Cortex of kidney (tissue), 1 donor: ENCODE measurements around the gene ARG2.

Source experiments
- DNase-seq: peaks from one replicate; lab custom pipeline; 2025; lab: John Stamatoyannopoulos, UW

ARG2 gene

GRCh38 chr14:67638642-67639041 is 18.9 kb downstream of the ARG2 start:
- DNase-seq: no peak

GRCh38 chr14:67641480-67641879 is 21.8 kb downstream of the ARG2 start:
- no peak for DNase-seq

DNA sequence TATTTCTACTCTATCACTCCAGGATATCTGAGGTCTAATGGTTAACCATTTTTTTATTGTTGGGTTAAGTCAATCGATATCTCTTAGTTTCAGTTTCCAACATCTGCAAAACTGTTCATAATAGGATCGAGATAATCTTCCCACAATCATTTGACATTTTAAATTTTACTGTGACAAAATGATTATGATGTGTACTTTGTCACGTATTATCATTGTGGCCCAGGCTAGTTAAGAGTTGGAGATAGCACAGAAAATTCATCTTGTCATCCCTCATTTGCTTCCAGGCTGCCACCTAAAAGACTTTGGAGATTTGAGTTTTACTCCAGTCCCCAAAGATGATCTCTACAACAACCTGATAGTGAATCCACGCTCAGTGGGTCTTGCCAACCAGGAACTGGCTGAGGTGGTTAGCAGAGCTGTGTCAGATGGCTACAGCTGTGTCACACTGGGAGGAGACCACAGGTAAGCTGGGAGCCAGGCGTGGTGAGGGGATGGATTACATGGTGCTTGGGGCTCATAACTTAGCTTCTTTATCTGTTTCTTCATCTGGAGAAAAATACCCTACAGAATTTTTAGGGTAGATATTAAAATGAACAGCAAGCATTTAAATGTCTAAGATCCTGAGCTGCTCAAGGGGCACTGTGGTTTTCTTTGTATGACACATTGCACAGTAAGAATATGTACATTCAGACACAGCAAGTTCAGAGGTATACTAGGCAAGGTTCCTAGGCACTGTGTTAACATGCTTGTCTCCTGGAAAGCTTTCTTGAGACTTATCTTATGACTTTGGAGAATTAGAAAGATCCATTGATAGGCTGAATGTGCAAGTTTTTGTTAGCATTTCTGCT is 22.4 kb downstream of the ARG2 start:
- no peak for DNase-seq

DNA sequence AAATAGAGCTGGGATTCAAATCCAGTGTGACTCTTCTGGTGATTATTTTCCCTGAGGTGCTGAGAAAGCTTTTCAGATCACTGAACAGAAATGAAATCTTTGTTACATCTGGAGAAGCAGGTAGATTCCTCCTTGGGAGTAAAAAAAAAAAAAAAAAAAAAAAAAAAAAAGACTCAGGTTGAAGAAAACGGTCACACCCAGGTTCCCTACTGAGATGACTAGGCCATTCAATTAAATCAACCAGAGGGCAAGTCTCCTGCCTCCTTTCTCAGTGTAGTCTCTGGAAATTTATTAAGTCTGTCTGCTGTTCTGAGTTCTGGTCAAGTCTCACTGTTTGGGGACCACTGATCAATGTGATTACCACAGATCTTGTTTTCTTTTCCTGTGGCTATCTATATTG is 24.0 kb downstream of the ARG2 start:
- DNase-seq: no peak

GRCh38 chr14:67644428-67644827 is 24.7 kb downstream of the ARG2 start:
- DNase-seq: no peak

- DNase-seq: no peak
Measured at GRCh38 chr14:67645414-67645813, 25.7 kb downstream of the ARG2 start.

DNA sequence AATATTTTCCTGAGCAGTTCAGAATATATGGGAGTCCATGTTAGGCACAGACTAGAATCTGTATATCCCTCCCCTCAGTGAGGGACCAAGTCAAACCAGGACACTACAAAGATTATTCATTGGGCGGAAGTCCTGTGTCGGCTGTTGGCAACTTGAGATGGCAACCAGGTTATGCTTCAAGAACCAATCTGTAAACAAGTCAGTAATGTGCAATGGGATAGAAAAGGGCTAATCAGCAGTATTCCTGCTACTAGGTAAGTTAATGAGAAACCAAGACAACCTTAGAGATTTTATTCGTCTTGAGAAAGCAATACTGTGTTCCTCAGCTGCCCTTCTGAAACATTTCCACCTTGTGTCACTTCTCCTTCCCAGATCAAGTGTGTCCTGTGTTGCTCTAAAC is 26.4 kb downstream of the ARG2 start:
- no peak for DNase-seq

GRCh38 chr14:67650151-67650550 is 30.4 kb downstream of the ARG2 start:
- DNase-seq: no peak

DNA sequence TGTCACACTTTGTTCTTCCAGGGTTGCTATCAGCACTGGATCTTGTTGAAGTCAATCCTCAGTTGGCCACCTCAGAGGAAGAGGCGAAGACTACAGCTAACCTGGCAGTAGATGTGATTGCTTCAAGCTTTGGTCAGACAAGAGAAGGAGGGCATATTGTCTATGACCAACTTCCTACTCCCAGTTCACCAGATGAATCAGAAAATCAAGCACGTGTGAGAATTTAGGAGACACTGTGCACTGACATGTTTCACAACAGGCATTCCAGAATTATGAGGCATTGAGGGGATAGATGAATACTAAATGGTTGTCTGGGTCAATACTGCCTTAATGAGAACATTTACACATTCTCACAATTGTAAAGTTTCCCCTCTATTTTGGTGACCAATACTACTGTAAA is 31.0 kb downstream of the ARG2 start:
- DNase-seq: no peak

- DNase-seq: no peak
Measured at GRCh38 chr14:67652189-67652588, 32.5 kb downstream of the ARG2 start.

DNA sequence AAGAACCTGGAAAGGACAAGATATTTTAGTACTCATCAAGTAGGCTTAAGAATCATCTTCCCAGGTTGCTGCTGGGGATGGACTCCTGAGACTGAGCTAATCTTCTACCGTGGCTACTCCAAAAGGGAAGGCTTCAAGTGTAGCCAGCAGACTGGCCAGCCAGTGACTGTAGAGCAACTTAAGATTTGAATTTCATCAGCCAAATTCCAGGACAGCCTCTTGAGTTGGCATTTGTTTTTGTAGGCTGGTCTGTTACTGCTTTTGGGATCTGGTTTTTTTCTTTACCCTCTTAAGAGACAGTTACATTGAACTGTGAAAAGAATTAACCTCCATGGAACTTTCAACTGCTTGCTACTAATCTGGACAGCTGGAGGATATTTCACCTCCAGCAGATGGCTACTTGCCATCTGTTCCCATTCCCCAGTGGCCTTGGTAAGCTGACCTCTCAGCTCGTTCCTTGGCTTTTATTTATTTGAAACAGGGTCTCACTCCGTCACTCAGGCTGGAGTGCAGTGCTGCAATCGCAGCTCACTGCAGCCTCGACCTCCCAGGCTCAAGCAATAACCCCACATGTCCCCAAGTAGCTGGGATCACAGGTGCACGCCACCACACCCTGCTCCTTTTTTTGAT is 34.0 kb downstream of the ARG2 start:
- DNase-seq: no peak

DNA sequence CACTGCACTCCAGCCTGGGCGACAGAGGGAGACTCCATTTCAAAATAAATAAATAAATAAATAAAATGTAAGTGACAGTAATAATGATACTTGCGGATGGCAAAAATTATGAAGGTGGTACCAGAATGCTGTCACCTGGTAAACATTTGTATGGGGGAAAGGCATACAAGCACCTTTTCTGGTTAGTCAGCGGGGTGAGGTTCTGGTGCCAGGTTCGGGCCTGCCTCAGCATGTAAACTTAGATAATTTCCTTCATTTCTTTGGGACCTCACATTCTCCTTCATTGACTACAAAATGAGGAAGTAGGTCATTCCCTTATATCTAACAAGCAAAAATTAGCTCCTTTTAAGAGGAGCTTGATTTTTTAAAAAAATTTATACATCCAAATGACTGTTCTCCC is 43.9 kb downstream of the ARG2 start:
- DNase-seq: no peak

GRCh38 chr14:67665868-67666267 is 46.1 kb downstream of the ARG2 start:
- no peak for DNase-seq

DNA sequence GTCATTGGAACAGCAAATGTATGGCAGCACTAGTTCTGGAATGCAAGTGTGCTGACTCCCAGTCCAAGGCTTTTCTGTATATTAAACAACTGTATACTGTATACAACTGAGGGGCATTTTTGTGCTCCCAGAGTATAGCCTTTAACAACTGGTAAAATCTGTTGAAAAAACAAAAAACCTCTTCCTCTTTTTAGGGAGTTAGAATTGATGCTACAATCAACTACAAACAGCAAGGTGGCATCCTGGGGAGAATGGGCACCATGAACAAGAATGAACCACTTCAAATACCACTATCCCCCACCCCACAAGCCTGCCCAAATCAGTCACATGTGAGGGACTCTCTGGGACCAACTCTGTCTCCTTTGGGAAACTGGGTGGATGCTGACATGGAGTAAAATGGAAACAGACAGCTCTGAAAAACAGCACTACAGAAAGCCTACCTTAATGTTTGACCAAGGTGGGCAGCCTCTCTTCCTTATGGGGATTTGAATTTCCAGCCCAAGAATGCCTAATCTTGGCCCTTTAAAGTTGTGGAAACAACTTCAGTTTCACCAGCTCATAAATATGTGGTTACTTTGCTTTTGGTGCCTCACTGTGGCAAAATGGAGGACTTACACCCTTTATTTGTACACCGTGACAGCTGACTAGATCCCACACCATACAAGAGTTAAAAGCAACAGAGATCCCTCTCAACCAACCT is 47.2 kb downstream of the ARG2 start:
- no peak for DNase-seq

- no peak for DNase-seq
Measured at GRCh38 chr14:67668559-67668958, 48.8 kb downstream of the ARG2 start.

DNA sequence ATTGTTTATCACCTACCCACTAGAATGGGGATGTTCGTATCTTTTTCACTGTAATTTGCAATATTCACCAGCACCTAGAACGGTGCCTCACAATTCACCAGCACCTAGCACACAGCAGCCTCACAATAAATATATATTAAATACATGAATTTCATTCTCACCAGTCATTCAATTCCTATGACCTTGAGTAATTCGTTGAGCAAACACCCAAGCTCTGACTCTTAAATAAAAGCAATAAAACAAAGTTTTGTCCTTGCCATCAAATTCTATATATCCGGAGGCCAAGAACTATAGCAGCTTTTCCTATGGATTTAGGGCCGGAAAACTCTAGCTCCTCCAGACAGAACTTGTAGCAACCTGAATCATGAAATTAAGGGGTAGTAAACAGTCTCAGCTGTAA is 53.7 kb downstream of the ARG2 start:
- DNase-seq: no peak

DNA sequence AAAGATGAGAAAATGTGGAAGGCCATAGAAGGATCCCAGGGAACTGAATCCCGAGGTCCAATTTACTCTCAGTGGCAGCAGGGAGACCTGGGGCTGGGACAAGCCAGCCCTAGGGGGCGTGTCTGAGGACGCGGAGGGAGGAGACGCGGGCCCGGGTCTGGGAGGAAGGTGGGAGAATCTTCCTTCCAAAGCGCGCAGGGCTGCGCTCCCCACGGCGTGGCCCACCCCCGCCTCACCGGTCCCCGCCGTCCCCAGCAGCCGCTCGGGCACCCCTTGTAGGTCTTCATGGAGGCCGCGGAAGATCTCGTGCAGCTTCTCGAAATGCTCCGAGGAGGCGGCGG is 54.4 kb downstream of the ARG2 start:
- no peak for DNase-seq

DNA sequence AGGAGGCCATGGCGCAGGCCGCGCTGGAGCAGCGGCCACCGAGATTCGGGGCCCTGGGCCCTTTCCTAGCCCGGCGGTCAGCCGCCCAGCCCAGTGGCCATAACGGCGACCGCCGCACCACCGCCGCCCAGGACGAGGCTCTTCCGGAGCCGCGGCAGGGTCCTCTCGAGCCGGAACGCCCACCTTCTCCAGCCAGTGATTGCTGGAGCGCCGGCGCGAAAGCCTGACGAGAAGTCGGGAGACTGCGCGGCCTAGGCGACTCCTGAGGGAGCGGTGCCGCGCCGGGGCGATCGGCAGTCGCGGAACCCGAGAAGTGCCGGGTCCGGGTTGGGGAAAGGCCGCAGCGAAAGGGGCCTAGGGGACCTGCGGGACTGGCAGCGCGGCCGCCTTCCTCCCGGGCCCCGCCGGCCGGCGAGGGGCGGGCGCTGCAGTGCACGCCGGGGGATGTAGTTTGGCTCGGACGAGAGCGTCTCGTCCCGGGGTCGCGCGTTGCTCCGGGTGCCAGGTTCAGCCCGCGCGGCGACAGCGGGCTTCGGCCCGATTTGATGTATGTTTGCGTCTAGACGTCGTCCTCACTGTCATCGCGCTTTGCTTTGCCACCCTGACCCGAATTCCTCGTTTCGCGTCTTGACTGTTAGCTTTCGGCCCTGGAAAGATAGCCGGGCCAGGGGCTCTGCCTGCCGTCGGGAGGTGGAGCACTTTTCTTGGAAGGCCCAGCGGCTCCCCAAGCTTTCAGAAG is 54.9 kb downstream of the ARG2 start, which contains the start of gene VTI1B:
VTI1B (minus strand) TSS at position 153 of the 739 bp plus-strand sequence; CDS start at position 10, 143 bp downstream.
- no peak for DNase-seq

GRCh38 chr14:67675219-67675582 is 55.5 kb downstream of the ARG2 start:
- no peak for DNase-seq

DNA sequence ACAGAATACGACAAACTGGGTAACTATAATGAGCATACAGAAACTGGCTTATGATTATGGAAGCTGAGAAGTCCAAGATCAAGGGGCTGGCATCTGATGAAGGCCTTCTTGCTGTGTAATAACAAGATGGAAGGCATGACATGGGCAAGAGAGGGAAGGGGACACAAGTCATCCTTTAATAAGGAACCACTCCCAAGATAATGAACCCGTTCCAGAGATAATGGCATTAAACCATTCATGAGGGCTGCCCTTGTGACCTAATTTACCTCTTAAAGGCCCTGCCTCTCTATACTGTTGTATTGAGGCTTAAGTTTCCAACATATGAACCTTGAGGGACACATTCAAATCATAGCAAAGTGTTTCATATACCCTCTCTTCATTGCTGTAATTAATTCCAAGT is 59.3 kb downstream of the ARG2 start:
- no peak for DNase-seq

DNA sequence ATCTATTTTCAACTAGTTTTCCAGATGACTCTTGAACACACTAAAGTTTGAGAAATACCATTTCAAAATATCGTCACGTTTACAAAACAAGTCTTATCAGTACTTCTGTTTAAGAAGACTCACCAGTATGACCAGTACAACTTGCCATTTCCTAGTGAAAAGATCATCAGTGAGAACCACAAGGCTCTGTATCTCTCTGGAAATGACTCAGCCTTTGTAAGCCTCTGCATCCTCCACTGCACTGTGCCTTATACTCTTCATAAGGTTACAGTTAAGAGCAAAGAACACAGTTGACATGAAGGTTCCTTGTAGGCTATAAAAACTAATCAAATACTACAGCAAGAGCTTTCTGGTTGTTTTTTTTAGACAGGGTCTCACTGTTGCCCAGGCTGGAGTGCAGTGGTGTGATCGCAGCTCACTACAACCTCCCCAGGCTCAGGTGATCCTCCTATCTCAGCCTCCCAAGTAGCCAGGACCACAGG is 60.4 kb downstream of the ARG2 start:
- DNase-seq: no peak

- DNase-seq: no peak
Measured at GRCh38 chr14:67680941-67681340, 61.2 kb downstream of the ARG2 start.
